HCT116 (cell line): ENCODE results near the gene CCL11. TPM values are rescaled to one million over a fixed set of nuclear protein-coding genes. Genes with fewer than 3 reads are reported as not detected.

Experiments used
- total RNA-seq: library from RNA; stranded (reverse); gene quantifications from one replicate; pipeline ENCODE4 v1.2.1, GENCODE V29; 2021; ENCODE audit not compliant: unreplicated experiment

CCL11 gene
- total RNA-seq, 1 experiment from 2014 or later = not detected

Other genes starting within 250 kb of the CCL11 start
- not detected for gene CCL2, start 30.5 kb upstream of the CCL11 start, total RNA-seq
- not detected for gene CCL7, start 15.5 kb upstream of the CCL11 start, total RNA-seq
- not detected for gene CCL8, start 33.7 kb downstream of the CCL11 start, total RNA-seq
- gene CCL13, start 70.7 kb downstream of the CCL11 start, total RNA-seq = not detected
- not detected for gene CCL1, start 77.5 kb downstream of the CCL11 start, total RNA-seq